ENCODE results near the gene FCHSD1. TPM values are rescaled to one million over a fixed set of nuclear protein-coding genes. Genes with fewer than 3 reads are reported as not detected.

The FCHSD1 gene
- total and polyA plus RNA-seq, 2 of the 4 experiments (the other 2 are of a cell fraction) = 33.2 to 62.1 TPM

DNA sequence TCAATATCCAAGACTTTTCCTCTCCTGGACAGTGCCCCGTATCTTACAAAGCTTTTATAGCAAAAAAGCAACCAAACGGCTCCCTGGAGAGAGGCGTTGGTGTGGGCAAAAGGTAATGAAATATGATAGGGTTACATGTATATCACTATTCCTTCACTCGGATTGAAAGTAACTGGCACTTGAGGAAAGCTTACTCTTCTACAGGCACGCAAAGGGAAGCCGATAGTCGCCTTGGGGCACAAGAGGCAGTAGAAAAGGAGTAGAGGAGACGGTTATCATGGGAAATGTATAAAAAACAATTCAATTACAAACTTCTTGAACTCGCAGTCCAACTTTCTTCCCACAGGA is 33.6 kb downstream of the FCHSD1 start:
- Histone ChIP-seq H4K20me1 (ENCODE audit: insufficient read depth, low read length) (peaks cover 3% of the 10 kb centered on the region; the same call in 1 of the 2 replicates), H3K9ac (ENCODE audit: low read depth, low read length) (peak overlapping the region; percentile 74; the same call in 1 of the 2 replicates), H3K27ac (ENCODE audit: insufficient read depth, low read length) (no peak overlapping the region), H3K9me1 (ENCODE audit: insufficient read depth, low read length) (peaks cover 2% of the 10 kb centered on the region; the same call in 1 of the 2 replicates), H3K23ac (ENCODE audit: low read depth, low read length) (peak overlapping the region; percentile 67), H2AK5ac (ENCODE audit: low read depth, low read length) (no peak overlapping the region), H3K56ac (ENCODE audit: extremely low read depth, insufficient read depth, low read length) (0 out of 2 replicates have a peak overlapping the region, but pooled peaks have one; percentile 59), H2BK20ac (ENCODE audit: low read depth, low read length) (no peak overlapping the region), H3K79me1 (ENCODE audit: low read depth in 1 of 2, low read length in 2 of 2) (peaks cover 14 to 33% of the 10 kb centered on the region in 2 experiments), H3K4ac (ENCODE audit: low read depth, low read length) (0 out of 2 replicates have a peak overlapping the region, but pooled peaks have one; percentile 48), H3K36me3 (ENCODE audit: control insufficient read depth, insufficient read depth, low read length) (peaks cover 15% of the 10 kb centered on the region), H4K8ac (ENCODE audit: low read depth in 2 of 2, low read length in 2 of 2) (peak overlapping the region in 1 of 2 experiments; percentile 14; a peak in 2 of 4 replicates), H3K14ac (replicated peaks; ENCODE audit: low read depth, low read length) (peak overlapping the region; percentile 54), H3K4me3 (ENCODE audit: insufficient read depth, low read depth, low read length) (peak overlapping the region; percentile 55), H3K18ac (ENCODE audit: low read depth, low read length) (no peak overlapping the region), H4K91ac (ENCODE audit: insufficient read depth, low read depth, low read length) (no peak overlapping the region), H3K9me3 (ENCODE audit: control insufficient read depth, insufficient read depth, low read length) (no peaks in the 10 kb centered on the region), H3K4me2 (ENCODE audit: low read depth, low read length) (peak overlapping the region; percentile 99), H2BK15ac (ENCODE audit: low read depth, low read length) (no peak overlapping the region), H4K5ac (ENCODE audit: low read depth, low read length) (no peak overlapping the region), H2BK120ac (ENCODE audit: low read depth, low read length) (no peak overlapping the region), H2BK5ac (ENCODE audit: low read depth, low read length, poor library complexity, severe bottlenecking) (no peak overlapping the region), H3K4me1 (ENCODE audit: control insufficient read depth, insufficient read depth, low read length) (0 out of 2 replicates have a peak, but pooled peaks cover 3% of the 10 kb centered on the region), H2AK9ac (replicated peaks; ENCODE audit: low read depth, low read length, poor library complexity) (no peak overlapping the region), H3K27me3 (ENCODE audit: control insufficient read depth, insufficient read depth, low read length) (no peaks in the 10 kb centered on the region), H2AFZ (replicated peaks; ENCODE audit: low read length, poor library complexity) (no peak overlapping the region)
- intact Hi-C loops (cut with micrococcal nuclease) (loop anchor here (2.0 kb wide), 1 partner anchor 13 kb away; no protein-coding TSS in a partner anchor), dilution Hi-C loops (cut with HindIII; ENCODE audit: low sequenced_read_pairs, unreplicated experiment) (no loop called here), in situ Hi-C loops (cut with MboI; ENCODE audit: low sequenced_read_pairs) (no loop called here)
- ChIA-PET POLR2A (ENCODE audit: unreplicated experiment) (no interaction called here), CTCF (interaction anchor here (1.0 to 6.7 kb wide), 3 partner anchors 9 to 74 kb away, joined by 3 to 94 read pairs (median 5); no protein-coding TSS in a partner anchor)
- TSS peak; percentile 29 for BruUV-seq (replicated peaks)
- TF ChIP-seq RFX5 (IDR thresholded peaks at IDR 0.05; ENCODE audit: low read depth, low read length) (no peak), FOS (IDR thresholded peaks at IDR 0.05; ENCODE audit: low read depth, low read length) (no peak), USF2 (IDR thresholded peaks at IDR 0.05; ENCODE audit: low read depth, low read length) (no peak), CHD1 (IDR thresholded peaks at IDR 0.05; ENCODE audit: low read depth, low read length) (no peak), MXI1 (IDR thresholded peaks at IDR 0.05; ENCODE audit: borderline replicate concordance, low read depth, low read length) (no peak), RAD21 (IDR thresholded peaks at IDR 0.05; ENCODE audit: low read length) (no peak), POLR2A (IDR thresholded peaks at IDR 0.05; ENCODE audit: low read depth, low read length) (no peak), SMC3 (IDR thresholded peaks at IDR 0.05; ENCODE audit: low read depth, low read length) (no peak), RCOR1 (IDR thresholded peaks at IDR 0.05; ENCODE audit: insufficient replicate concordance, low read length) (no peak), MAZ (IDR thresholded peaks at IDR 0.05; ENCODE audit: borderline replicate concordance, low read depth, low read length) (no peak)
- TF ChIP-seq, protein P1, sequence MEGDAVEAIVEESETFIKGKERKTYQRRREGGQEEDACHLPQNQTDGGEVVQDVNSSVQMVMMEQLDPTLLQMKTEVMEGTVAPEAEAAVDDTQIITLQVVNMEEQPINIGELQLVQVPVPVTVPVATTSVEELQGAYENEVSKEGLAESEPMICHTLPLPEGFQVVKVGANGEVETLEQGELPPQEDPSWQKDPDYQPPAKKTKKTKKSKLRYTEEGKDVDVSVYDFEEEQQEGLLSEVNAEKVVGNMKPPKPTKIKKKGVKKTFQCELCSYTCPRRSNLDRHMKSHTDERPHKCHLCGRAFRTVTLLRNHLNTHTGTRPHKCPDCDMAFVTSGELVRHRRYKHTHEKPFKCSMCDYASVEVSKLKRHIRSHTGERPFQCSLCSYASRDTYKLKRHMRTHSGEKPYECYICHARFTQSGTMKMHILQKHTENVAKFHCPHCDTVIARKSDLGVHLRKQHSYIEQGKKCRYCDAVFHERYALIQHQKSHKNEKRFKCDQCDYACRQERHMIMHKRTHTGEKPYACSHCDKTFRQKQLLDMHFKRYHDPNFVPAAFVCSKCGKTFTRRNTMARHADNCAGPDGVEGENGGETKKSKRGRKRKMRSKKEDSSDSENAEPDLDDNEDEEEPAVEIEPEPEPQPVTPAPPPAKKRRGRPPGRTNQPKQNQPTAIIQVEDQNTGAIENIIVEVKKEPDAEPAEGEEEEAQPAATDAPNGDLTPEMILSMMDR (conservative IDR thresholded peaks at IDR 0.05; ENCODE audit: low read depth, low read length) = no peak
- WGBS, 2 experiments (ENCODE audit: extremely low coverage in 2 of 2, insufficient read length in 1 of 2) = no CpG with 5 or more reads among the region's 9 CpGs
- DNase-seq (no peak), ATAC-seq (ENCODE audit: low read depth) (no peak)

Measured in IMR-90 (cell line).